NCI-H748 treated with DMSO at 0.1 percent for 48 hours (cell line): ENCODE measurements around the gene COL6A2.
"Not testable (repeated sequence)": the region's sequence is repeated elsewhere in the genome, so short reads cannot be mapped to it uniquely, and the experiment has no call there.

Source experiments
- DNase-seq: peaks from one replicate; lab custom pipeline; 2025; lab: John Stamatoyannopoulos, UW

Gene COL6A2

GRCh38 chr21:46061063-46061462 lies 36.8 kb upstream of the COL6A2 start:
- no peak for DNase-seq

- no peak for DNase-seq
These were observed 36.4 kb upstream of the COL6A2 start for GRCh38 chr21:46061518-46061917.

GRCh38 chr21:46061950-46062349 lies 36.0 kb upstream of the COL6A2 start:
- no peak for DNase-seq

- no peak for DNase-seq
These were observed 35.3 kb upstream of the COL6A2 start for GRCh38 chr21:46062471-46063211.

- no peak for DNase-seq
These were observed 34.7 kb upstream of the COL6A2 start for GRCh38 chr21:46063227-46063626.

GRCh38 chr21:46063734-46064680 lies 33.9 kb upstream of the COL6A2 start:
- DNase-seq, result no peak

GRCh38 chr21:46064870-46065214 lies 33.1 kb upstream of the COL6A2 start:
- no peak for DNase-seq

GRCh38 chr21:46065215-46065913 lies 32.5 kb upstream of the COL6A2 start:
- DNase-seq, result no peak

GRCh38 chr21:46065914-46066551 lies 31.9 kb upstream of the COL6A2 start:
- DNase-seq, result no peak

- no peak for DNase-seq
These were observed 31.2 kb upstream of the COL6A2 start for GRCh38 chr21:46066591-46067331.

- DNase-seq, result no peak
These were observed 30.3 kb upstream of the COL6A2 start for GRCh38 chr21:46067505-46068201.

- no peak for DNase-seq
These were observed 29.3 kb upstream of the COL6A2 start for GRCh38 chr21:46068516-46069079.

GRCh38 chr21:46069166-46069565 lies 28.7 kb upstream of the COL6A2 start:
- DNase-seq, result no peak

GRCh38 chr21:46069719-46070279 lies 28.1 kb upstream of the COL6A2 start:
- DNase-seq, result no peak

GRCh38 chr21:46071082-46071481 lies 26.8 kb upstream of the COL6A2 start:
- DNase-seq, result no peak

GRCh38 chr21:46076724-46077123 lies 21.2 kb upstream of the COL6A2 start:
- not testable (repeated sequence) for DNase-seq

GRCh38 chr21:46077674-46078101 lies 20.2 kb upstream of the COL6A2 start:
- DNase-seq, result no peak

GRCh38 chr21:46078322-46078977 lies 19.5 kb upstream of the COL6A2 start:
- no peak for DNase-seq

GRCh38 chr21:46078978-46079351 lies 18.9 kb upstream of the COL6A2 start:
- DNase-seq, result no peak
